Gastrocnemius medialis (tissue), 4 donors: ENCODE results near the gene CLASP1. TPM values are rescaled to one million over a fixed set of nuclear protein-coding genes. Genes with fewer than 3 reads are reported as not detected.
"Not testable (repeated sequence)": the region's sequence is repeated elsewhere in the genome, so short reads cannot be mapped to it uniquely, and the experiment has no call there.

Experiments used
- ATAC-seq, 2 donors: fragments of 150-250 bp; one replicate each; pipeline ENCODE4 v1.9.1; 2016
- DNase-seq, 2 donors: peaks; one replicate each; pipeline ENCODE4 v3.0.0-alpha.2; 2019
- H3K27ac ChIP-seq, 4 donors: fragments of 200-600 bp; sonication (generic); 1 replicate in 1 of 4; 2 replicates in 3 of 4; pipeline ENCODE4 v1.5.1; 2016 to 2018; ENCODE audit warnings: mild to moderate bottlenecking in 2 of 4, moderate library complexity in 1 of 4
- H3K27me3 ChIP-seq, 3 donors: fragments of 200-600 bp; sonication (generic) in 2 of 3; 1 replicate in 1 of 3; 2 replicates in 2 of 3; pipeline versions ENCODE4 v1.5.1 to v1.6.0; 2016 to 2019; ENCODE audit warnings: mild to moderate bottlenecking in 1 of 3, moderate library complexity in 1 of 3
- H3K36me3 ChIP-seq, 2 donors: fragments of 200-600 bp; sonication (generic) in 1 of 2; one replicate each; pipeline ENCODE4 v1.5.1; 2017 to 2018
- H3K4me1 ChIP-seq, 2 donors: fragments of 200-600 bp; sonication (generic) in 1 of 2; one replicate each; pipeline ENCODE4 v1.5.1; 2016 to 2017; ENCODE audit warnings: mild to moderate bottlenecking in 2 of 2
- H3K4me3 ChIP-seq, 4 donors: fragments of 200-600 bp; sonication (generic) in 3 of 4; 1 replicate in 1 of 4; 2 replicates in 3 of 4; pipeline ENCODE4 v1.5.1; 2016 to 2019; ENCODE audit warnings: mild to moderate bottlenecking in 2 of 4
- H3K9me3 ChIP-seq, 3 donors: fragments of 200-600 bp; sonication (generic) in 2 of 3; 1 replicate in 1 of 3; 2 replicates in 2 of 3; pipeline ENCODE4 v1.5.1; 2016 to 2019
- POLR2A ChIP-seq, 2 donors: fragments of 450-650 bp; IDR thresholded peaks; one replicate each; pipeline ENCODE4 v1.6.1; 2017; ENCODE audit warnings: antibody characterized with exemption in 2 of 2, mild to moderate bottlenecking in 2 of 2, moderate library complexity in 2 of 2
- in situ Hi-C, 4 donors: fragments of 200-750 bp; cut with MboI; loops; one replicate each; pipeline versions ENCODE4 v1.15.0 to v1.8.0; 2017; ENCODE audit warnings: low sequenced_read_pairs in 4 of 4
- intact Hi-C: fragments of 100-400 bp; cut with DNase I; formaldehyde crosslinking; loops from one replicate; pipeline ENCODE4 v1.15.1; 2023; ENCODE audit warnings: low total_unique reads
- total RNA-seq, 4 donors: library from RNA; depleted of rRNA; stranded (reverse); fragments of >200 nt; gene quantifications; one replicate each; pipeline versions ENCODE4 v1.1.0 to v1.2.3, GENCODE V29; 2016
- TF ChIP-seq, protein P1 (sequence below), 5 experiments: fragments of 450-650 bp in 3 of 5; fragments of 200-600 bp in 2 of 5; sonication (generic) in 2 of 5; IDR thresholded peaks in 4 of 5; conservative IDR thresholded peaks in 1 of 5; 1 replicate in 4 of 5; 2 replicates in 1 of 5; pipeline ENCODE4 v1.5.1; 2016 to 2019; ENCODE audit warnings: antibody characterized with exemption in 5 of 5, mild to moderate bottlenecking in 3 of 5, moderate library complexity in 3 of 5

CLASP1 gene
- total RNA-seq, 4 donors from 2014 or later = 50.1 to 73.9 (median 61.4) TPM

DNA sequence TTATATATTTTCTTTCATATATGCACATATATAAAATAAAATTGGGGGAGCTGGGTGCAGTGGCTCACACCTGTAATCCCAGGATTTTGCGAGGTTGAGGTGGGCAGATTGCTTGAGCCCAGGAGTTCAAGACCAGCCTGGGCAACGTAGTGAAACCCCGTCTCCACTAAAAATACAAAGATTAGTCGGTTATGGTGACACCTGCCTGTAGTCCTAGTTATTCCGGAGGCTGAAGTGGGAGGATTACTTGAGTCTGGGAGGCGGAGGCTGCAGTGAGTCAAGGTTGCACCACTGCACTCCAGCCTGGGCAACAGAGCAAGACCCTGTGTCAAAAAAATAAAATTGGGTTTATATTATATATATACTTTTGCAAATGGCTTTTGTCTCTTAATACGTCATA is 324.7 kb downstream of the CLASP1 start:
- in situ Hi-C loops (loop anchor here in 2 of 4 donors (25.0 kb wide), 2 partner anchors 212 to 612 kb away; no protein-coding TSS in a partner anchor), intact Hi-C loops (no loop called here)
- DNase-seq = no peak
- H3K4me1 ChIP-seq = no peaks in the 10 kb centered on the region
- ATAC-seq = no peak
- no peak overlapping the region for H3K4me3 ChIP-seq
- H3K27ac ChIP-seq = no peak overlapping the region
- no peaks in the 10 kb centered on the region for H3K36me3 ChIP-seq
- no peaks in the 10 kb centered on the region for H3K9me3 ChIP-seq
- H3K27me3 ChIP-seq = no peaks in the 10 kb centered on the region
- TF ChIP-seq, protein P1, sequence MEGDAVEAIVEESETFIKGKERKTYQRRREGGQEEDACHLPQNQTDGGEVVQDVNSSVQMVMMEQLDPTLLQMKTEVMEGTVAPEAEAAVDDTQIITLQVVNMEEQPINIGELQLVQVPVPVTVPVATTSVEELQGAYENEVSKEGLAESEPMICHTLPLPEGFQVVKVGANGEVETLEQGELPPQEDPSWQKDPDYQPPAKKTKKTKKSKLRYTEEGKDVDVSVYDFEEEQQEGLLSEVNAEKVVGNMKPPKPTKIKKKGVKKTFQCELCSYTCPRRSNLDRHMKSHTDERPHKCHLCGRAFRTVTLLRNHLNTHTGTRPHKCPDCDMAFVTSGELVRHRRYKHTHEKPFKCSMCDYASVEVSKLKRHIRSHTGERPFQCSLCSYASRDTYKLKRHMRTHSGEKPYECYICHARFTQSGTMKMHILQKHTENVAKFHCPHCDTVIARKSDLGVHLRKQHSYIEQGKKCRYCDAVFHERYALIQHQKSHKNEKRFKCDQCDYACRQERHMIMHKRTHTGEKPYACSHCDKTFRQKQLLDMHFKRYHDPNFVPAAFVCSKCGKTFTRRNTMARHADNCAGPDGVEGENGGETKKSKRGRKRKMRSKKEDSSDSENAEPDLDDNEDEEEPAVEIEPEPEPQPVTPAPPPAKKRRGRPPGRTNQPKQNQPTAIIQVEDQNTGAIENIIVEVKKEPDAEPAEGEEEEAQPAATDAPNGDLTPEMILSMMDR (IDR thresholded peaks at IDR 0.05 in 4 of 5, conservative IDR thresholded peaks at IDR 0.05 in 1 of 5) = no peak
- no peak for TF ChIP-seq POLR2A (IDR thresholded peaks at IDR 0.05)

GRCh38 chr2:121321476-121321875 is 327.8 kb downstream of the CLASP1 start:
- no peaks in the 10 kb centered on the region for H3K9me3 ChIP-seq

DNA sequence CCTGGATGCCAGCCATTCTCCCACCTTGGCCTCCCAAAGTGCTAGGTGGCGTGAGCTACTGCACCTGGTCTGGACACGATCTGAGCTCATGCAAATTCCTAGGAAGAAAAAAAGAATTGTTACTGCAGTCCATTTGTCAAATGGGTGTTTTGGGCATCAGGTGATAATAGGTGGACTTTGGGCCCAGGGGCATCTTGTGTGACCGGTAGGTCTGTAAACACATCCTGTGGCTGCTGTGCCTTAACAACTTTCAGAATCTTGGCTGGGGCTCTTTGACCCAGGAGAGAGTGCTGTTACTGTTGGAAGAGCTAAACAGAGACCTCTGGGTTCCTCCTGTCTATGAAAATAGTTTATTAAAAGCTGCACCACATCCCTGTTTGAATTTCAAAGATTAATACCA is 329.3 kb downstream of the CLASP1 start:
- ATAC-seq = no peak
- intact Hi-C loops (no loop called here), in situ Hi-C loops (loop anchor here in 2 of 4 donors (25.0 kb wide), 2 partner anchors 208 to 608 kb away; no protein-coding TSS in a partner anchor)
- no peaks in the 10 kb centered on the region for H3K9me3 ChIP-seq
- no peaks in the 10 kb centered on the region for H3K36me3 ChIP-seq
- H3K4me3 ChIP-seq = no peak overlapping the region
- H3K27me3 ChIP-seq = no peaks in the 10 kb centered on the region
- no peak overlapping the region for H3K27ac ChIP-seq
- TF ChIP-seq POLR2A (IDR thresholded peaks at IDR 0.05) = no peak
- TF ChIP-seq, protein P1 (IDR thresholded peaks at IDR 0.05 in 4 of 5, conservative IDR thresholded peaks at IDR 0.05 in 1 of 5) = no peak
- no peaks in the 10 kb centered on the region for H3K4me1 ChIP-seq
- no peak for DNase-seq

More at GRCh38 chr2:121321476-121321875, 327.8 kb downstream of the CLASP1 start:
- no peaks in the 10 kb centered on the region for H3K4me1 ChIP-seq
- TF ChIP-seq, protein P1 (IDR thresholded peaks at IDR 0.05 in 4 of 5, conservative IDR thresholded peaks at IDR 0.05 in 1 of 5) = no peak
- no peak for TF ChIP-seq POLR2A (IDR thresholded peaks at IDR 0.05)
- intact Hi-C loops = no loop called here
- no peak for ATAC-seq
- no peak overlapping the region for H3K4me3 ChIP-seq
- H3K27me3 ChIP-seq = no peaks in the 10 kb centered on the region
- DNase-seq = no peak
- in situ Hi-C loops = loop anchor here in 2 of 4 donors (25.0 kb wide), 2 partner anchors 209 to 609 kb away; no protein-coding TSS in a partner anchor
- no peaks in the 10 kb centered on the region for H3K36me3 ChIP-seq
- no peak overlapping the region for H3K27ac ChIP-seq

DNA sequence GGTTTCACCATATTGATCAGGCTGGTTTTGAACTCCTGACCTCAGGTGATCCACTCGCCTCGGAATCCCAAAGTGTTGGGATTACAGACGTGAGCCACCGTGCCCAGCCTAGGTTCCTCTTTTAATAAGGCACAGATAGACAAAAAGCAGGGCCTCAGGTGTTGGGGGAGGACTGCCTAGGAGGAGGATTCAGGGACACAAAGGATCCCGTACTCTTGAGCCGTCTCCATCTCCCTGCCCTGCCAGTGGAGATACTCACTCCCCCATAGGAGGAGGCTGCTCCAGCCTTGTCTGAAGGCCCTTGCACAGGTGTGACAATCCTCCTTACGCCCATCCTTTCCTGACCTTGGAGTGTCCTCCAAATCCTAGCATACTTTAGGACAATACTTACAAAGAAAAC is 332.3 kb downstream of the CLASP1 start:
- no peak for ATAC-seq
- TF ChIP-seq, protein P1 (IDR thresholded peaks at IDR 0.05 in 4 of 5, conservative IDR thresholded peaks at IDR 0.05 in 1 of 5) = no peak
- TF ChIP-seq POLR2A (IDR thresholded peaks at IDR 0.05) = no peak
- in situ Hi-C loops = loop anchor here in 2 of 4 donors (25.0 kb wide), 2 partner anchors 205 to 605 kb away; no protein-coding TSS in a partner anchor
- no peaks in the 10 kb centered on the region for H3K36me3 ChIP-seq
- intact Hi-C loops = no loop called here
- no peaks in the 10 kb centered on the region for H3K4me1 ChIP-seq
- H3K9me3 ChIP-seq = no peaks in the 10 kb centered on the region
- H3K27me3 ChIP-seq = no peaks in the 10 kb centered on the region
- DNase-seq = no peak
- H3K27ac ChIP-seq = no peak overlapping the region
- no peak overlapping the region for H3K4me3 ChIP-seq

- intact Hi-C loops, H3K27me3 ChIP-seq, H3K36me3 ChIP-seq, ATAC-seq, H3K9me3 ChIP-seq, DNase-seq, H3K4me1 ChIP-seq, H3K4me3 ChIP-seq, H3K27ac ChIP-seq: not testable (repeated sequence)
- in situ Hi-C loops = loop anchor here in 2 of 4 donors (25.0 kb wide), 2 partner anchors 201 to 601 kb away; no protein-coding TSS in a partner anchor
Observed at GRCh38 chr2:121313701-121314100, 335.6 kb downstream of the CLASP1 start.
